Activated effector memory CD4-positive, alpha-beta T cell treated with anti-CD3 and anti-CD28 coated beads, Interleukin-2, amount 50 U/mL, for 16 hours (primary cell): Measurements from ENCODE around the gene MRGPRE.

Source experiments
- DNase-seq: peaks from one replicate; pipeline ENCODE4 v3.0.0-alpha.2; 2020

The MRGPRE gene

DNA sequence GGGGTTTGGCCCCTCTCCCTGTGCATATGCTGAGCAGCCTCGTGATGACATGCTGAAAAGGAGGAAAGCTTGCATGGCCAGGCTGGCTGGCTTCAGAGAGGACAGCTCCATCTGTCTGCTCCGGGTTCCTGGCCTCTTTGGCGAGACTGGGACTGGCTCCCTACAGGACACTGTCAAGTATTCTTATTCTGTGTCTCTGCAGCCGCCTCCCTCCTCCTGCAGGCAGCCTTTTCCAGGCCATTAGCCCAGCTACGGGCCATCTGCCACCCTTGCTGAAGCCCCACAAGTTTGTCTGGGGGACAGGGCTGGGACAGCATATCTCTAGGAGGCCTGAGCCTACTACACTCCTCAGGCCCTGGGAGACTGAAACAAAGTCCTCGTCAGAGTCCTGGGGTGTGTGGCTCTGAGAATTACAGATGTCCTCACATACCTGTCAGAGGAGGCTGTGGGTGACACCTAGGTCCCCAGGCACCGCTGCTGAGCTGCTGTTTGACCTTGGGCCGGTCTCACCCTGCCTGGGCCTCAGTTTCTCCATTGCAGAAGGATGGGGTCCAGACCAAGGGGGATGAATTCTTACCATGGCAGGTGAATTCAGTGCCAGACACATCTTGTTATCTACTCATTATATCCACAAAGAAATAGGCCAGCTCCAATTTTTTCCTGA is 24.6 kb downstream of the MRGPRE start:
- DNase-seq, result no peak

DNA sequence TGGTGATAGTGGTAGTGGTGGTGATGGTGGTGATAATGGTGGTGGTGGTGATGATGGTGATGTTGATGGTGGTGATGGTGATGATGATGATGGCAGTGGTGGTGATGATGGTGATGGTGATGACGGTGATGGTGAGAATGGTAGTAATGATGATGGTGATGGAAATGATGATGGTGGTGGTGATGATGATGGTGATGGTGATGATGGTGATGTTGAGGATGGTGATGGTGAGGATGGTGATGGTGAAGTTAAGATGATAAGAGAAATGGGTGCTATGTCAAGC is 25.4 kb downstream of the MRGPRE start:
- no peak for DNase-seq

DNA sequence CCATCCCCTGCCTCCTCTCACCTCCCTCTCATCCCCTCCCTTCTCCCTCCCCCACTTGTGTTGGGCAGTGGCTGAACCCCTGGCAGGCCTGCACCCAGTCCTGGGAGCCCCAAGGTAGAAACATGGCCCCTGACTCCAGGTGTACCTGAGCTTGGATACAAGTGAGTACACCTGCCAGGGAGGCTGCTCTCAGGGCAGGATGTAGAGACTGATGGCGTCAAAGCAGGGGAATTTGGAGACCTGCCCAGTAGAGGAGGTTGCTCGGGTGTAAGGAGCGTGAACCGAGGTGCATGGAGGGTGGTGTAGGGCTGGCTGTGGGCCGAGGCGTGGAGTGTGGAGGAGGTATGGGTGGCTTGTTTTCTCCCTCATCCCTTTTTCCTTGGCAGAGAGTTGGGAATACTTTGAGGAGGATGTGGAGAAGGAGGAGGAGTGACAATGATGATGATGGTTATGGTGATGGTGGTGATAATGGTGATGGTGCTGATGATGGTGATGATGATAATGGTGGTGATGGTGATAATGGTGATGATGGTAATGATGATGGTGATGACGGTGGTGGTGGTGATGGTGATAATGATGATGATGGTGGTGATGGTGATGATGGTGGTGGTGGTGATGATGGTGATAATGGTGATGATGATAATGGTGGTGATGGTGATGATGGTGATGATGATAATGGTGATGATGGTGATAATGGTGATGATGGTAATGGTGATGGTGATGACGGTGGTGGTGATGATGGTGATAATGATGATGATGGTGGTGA is 25.9 kb downstream of the MRGPRE start:
- no peak for DNase-seq

DNA sequence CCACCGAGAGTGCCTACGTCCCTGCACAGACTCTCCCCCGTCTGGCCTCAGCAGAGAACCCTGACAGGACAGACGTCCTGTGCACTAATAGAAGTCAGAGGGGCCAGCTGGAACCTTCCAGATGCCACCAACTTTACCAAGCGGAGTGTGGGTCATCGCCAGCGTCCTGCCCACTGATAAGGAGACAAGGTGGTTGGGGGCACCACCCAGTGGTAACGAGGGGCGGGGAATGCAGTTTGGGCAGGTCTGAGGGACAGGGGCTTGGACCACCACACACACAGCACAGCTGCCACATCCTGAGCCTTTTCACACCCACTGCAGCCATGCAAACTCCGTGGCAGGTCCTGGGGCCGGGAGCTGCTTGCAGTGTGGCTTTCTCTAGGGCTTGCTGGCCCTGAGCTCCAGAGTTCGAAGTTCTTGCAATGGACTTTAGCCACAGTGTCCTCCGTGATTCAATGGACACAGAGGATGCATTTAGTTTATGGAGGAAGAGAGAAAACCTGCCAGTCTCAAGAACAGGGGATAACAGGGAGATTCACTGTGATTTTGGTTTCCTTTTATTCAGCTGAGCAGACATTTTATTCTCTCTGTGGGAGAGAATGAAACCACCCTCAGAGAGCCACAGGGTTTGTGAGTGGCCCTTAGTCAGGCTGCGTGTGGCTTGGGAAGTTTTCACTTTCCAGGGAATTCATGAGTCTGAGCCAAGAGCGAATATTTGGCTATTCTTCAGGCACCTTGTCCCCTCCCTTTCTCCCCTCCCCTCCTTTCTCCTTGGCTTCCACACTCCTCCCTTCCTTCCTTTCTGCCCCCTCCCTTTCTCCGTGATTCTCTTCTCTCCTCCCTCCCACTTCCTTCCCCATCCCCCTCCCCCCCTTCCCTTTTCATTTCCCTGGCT is 26.7 kb downstream of the MRGPRE start:
- DNase-seq, result no peak

DNA sequence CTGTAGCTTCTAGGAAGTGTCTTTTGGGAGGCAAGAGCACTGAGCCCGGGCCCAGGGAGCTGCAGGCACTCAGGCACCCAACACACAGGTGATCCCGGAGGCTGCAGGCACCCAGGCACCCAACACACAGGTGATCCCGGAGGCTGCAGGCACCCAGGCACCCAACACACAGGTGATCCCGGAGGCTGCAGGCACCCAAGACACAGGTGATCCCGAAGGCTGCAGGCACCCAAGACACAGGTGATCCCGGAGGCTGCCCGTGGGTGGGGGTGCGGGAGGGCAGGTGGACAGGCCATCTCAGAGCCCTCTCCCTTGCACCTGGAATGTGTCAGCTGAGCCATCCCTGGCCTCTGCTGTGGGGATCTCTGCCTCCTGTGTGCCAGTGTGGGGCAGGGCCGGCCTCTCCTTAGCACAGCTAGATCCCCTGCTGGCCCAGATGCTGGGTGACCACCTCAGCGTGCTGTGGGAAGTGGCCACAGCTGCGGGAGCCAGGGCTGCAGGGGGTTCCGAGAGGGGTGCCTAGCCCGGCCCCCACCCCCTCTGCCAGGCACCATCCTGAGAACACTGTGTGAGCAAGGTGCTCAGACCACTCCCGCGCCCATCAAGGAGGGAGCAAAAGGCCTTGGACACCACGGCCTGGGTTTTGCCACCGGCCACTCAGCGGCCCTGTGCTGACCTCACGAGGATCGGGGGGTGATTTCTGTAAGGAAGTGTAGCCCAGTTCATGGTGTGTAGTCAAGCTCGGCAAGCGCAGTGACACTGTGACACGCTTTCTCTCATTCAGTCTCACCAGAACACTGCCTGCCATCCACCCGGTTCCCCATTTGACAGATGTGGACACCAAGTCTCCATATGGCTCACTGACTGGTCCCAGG is 27.8 kb downstream of the MRGPRE start:
- no peak for DNase-seq

- DNase-seq, result no peak
These were observed 28.8 kb downstream of the MRGPRE start for GRCh38 chr11:3203221-3204043.

DNA sequence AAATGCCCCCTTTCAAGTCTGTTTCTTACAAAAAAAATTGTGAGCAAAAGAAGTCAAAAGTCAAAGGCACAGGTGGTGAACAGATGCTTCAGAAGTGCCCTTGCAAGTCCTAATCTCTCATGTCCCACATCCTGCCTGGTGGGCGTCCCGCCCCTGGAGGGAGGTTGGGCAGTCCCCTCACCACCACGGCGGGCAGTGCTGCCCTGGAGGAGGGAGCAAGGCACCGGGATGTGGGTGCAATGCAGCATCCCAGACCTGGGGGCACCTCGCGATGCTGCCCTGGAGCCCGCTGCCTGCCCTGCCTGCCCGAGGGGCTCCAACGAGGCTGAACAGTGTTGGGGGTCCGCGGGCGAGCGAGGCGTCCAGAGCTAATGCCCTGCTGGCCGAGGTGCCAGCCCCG is 29.5 kb downstream of the MRGPRE start:
- no peak for DNase-seq

DNA sequence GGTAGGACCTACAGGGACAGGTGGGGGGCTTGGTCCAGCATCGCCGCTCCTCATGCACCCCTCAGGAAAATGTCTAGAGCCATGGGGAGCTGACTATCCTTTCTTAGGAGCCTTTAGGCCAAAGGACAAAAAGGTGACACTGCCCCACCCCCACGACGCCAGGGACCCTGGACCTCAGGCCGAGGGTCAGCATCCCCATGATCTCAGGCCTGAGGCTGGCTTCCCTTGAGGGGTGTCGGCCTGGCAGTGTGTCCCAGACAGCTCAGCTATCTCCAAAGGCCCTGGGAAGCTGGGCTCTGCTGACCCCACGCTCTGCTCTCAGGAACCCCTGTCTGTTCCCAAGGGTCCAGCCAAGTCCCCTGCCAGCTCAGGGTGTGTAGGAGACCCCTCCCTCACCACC is 29.9 kb downstream of the MRGPRE start:
- no peak for DNase-seq

GRCh38 chr11:3201677-3202181 is 30.5 kb downstream of the MRGPRE start:
- peak; percentile 51 for DNase-seq

DNA sequence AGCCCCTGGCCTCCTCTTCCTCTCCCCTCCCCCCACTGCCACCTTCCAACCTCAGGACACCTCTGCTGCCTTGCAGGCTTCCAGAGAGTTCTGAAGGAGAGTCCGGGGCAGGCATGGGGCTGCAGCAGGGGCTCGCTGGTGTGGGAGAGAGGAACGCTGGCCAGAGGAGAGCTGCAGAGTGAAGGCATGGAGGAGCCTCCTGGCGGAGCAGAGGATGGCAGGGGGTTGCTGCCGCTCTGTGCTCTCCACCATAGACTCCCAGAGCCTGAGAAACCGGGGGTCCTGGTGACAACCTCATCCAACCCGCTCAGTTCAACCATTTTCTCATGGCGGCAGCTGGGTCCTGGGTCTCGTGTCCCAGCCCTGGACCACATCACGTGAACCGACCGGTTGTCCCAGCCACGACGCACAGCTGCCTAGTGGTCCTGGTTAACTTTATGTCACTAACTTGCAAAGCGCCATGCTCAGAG is 31.1 kb downstream of the MRGPRE start:
- DNase-seq, result peak; percentile 56

DNA sequence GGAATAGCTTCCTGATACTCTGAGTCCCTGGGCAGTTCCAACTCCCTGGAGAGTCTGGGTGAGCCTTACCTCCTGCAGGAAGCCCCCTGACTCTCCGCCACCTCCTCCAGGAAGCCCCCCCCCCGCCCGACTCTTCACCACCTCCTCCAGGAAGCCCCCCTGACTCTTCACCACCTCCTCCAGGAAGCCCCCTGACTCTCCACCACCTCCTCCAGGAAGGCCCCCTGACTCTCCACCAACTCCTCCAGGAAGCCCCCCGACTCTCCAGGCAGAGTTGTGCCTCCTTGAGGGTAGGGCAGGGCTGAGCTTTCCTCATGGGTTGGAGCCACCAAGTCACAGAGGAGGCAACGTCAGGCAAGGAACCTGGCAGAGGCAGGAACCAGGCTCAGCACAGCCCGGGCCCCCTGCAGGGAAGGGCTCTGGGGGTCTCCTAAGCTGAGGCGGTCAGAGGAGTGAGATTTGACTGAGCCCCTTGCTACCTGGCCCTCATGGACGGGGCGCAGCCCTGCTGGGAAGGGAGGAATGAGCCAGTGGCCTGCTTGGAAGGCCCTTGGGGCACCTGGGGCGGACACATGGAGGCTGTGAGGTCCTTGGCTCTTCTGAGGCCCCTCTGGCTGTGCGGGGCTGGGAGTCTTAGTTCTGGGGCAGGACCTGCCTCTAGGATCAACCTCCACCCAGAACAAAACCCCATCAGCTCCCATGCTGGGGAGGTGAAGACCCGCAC is 31.7 kb downstream of the MRGPRE start:
- peak; percentile 59 for DNase-seq

- peak; percentile 39 for DNase-seq
These were observed 32.5 kb downstream of the MRGPRE start for GRCh38 chr11:3199537-3200295.

- no peak for DNase-seq
These were observed 33.4 kb downstream of the MRGPRE start for GRCh38 chr11:3198815-3199214.

- DNase-seq, result no peak
These were observed 34.2 kb downstream of the MRGPRE start for GRCh38 chr11:3197878-3198528.

DNA sequence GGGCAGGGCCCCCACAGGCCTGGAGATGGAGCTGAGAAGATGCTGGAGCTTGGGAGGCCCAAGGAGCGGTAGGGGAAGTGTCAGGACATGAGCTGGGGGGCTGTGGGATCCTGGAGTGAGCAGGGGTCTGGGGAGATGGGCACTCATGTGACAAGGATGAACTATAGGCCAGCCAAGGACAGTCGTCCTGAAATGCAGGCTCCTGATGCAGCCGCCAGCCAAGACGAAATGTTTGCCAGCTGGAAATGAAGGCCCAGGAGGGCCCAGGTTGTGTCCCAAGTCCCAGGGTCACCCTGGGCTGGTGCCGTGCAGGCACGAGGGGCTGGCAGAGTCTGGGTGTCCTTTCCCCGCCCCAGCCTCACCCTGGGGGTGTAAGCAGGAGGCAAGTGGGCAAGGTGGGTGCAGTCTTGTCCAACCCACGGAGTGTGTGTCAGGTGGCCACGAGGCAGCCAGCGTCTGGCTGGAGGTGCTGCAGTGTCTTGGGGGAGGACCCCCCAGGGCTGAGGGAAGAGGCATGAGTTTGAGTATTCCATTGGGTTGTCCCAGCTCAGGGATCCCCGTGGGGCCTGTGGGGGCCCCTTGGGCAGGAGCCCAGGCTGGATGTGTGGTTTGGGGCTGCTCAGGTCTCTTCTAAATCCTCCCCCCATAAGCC is 35.0 kb downstream of the MRGPRE start:
- no peak for DNase-seq

- peak; percentile 57 for DNase-seq
These were observed 35.8 kb downstream of the MRGPRE start for GRCh38 chr11:3196161-3197043.

GRCh38 chr11:3195251-3196160 is 36.7 kb downstream of the MRGPRE start:
- DNase-seq, result no peak
